IMR-90 (cell line): ENCODE results near the gene ZNF408. TPM values are rescaled to one million over a fixed set of nuclear protein-coding genes. Genes with fewer than 3 reads are reported as not detected.

Experiments used
- ATAC-seq: fragments of 200-7000 bp; cut with Tn5 transposase; 2 replicates; pipeline ENCODE4 v1.9.1; 2020; ENCODE audit warnings: low read depth, mild to moderate bottlenecking, moderate library complexity
- Bru-seq: library from RNA; stranded (reverse); fragments of 400-500 nt; gene quantifications from one replicate; lab custom pipeline; 2021; lab: Mats Ljungman, UMichigan
- BruChase-seq, 2 experiments: library from RNA; stranded (reverse); fragments of 400-500 nt; gene quantifications; one replicate each; lab custom pipeline; 2021; lab: Mats Ljungman, UMichigan
- BruUV-seq: library from RNA; stranded (reverse); fragments of 400-500 nt; replicated peaks from 2 replicates; lab custom pipeline; 2021; lab: Mats Ljungman, UMichigan
- CTCF ChIA-PET: fragments of 300-600 bp; formaldehyde crosslinking; extraction: SDS; loops from one replicate; lab custom pipeline; 2021; ENCODE audit warnings: antibody characterized with exemption; lab: Yijun Ruan, JAX
- POLR2A ChIA-PET: fragments of 300-600 bp; sonication (Branson Sonifier 250); formaldehyde crosslinking; loops from one replicate; lab custom pipeline; 2022; ENCODE audit warnings: antibody characterized with exemption; ENCODE audit not compliant: unreplicated experiment; lab: Charles Lee
- DNase-seq: peaks from one replicate; pipeline ENCODE4 v3.0.0; 2013
- H2AFZ ChIP-seq: replicated peaks from 2 replicates; pipeline ENCODE3; 2013; ENCODE audit warnings: low read length, mild to moderate bottlenecking; ENCODE audit not compliant: poor library complexity
- H2AK5ac ChIP-seq: 2 replicates; pipeline ENCODE4 v1.6.1; 2013; ENCODE audit warnings: low read depth, low read length, inconsistent platforms
- H2AK9ac ChIP-seq: replicated peaks from 2 replicates; pipeline ENCODE3; 2013; ENCODE audit warnings: mild to moderate bottlenecking, low read depth, low read length, moderate library complexity; ENCODE audit not compliant: poor library complexity
- H2BK120ac ChIP-seq: 2 replicates; pipeline ENCODE4 v1.6.1; 2013; ENCODE audit warnings: low read depth, low read length, inconsistent platforms
- H2BK15ac ChIP-seq: 3 replicates; pipeline ENCODE4 v1.6.1; 2013; ENCODE audit warnings: low read depth, low read length, inconsistent platforms
- H2BK20ac ChIP-seq: 2 replicates; pipeline ENCODE4 v1.6.1; 2013; ENCODE audit warnings: low read depth, mild to moderate bottlenecking, inconsistent platforms, low read length, moderate library complexity
- H2BK5ac ChIP-seq: 2 replicates; pipeline ENCODE4 v1.6.1; 2013; ENCODE audit warnings: mild to moderate bottlenecking, low read depth, low read length, inconsistent platforms; ENCODE audit not compliant: poor library complexity, severe bottlenecking
- H3K14ac ChIP-seq: replicated peaks from 2 replicates; pipeline ENCODE4 v1.6.1; 2013; ENCODE audit warnings: low read depth, low read length, inconsistent platforms
- H3K18ac ChIP-seq: 2 replicates; pipeline ENCODE4 v1.6.1; 2013; ENCODE audit warnings: low read depth, low read length, control low read depth
- H3K23ac ChIP-seq: 2 replicates; pipeline ENCODE4 v1.6.1; 2013; ENCODE audit warnings: low read depth, low read length, inconsistent platforms
- H3K27ac ChIP-seq: 2 replicates; pipeline ENCODE4 v1.5.1; 2013; ENCODE audit warnings: mild to moderate bottlenecking, control low read depth, low read length; ENCODE audit not compliant: insufficient read depth
- H3K27me3 ChIP-seq: 2 replicates; pipeline ENCODE4 v1.6.1; 2013; ENCODE audit warnings: low read length; ENCODE audit not compliant: control insufficient read depth, insufficient read depth
- H3K36me3 ChIP-seq: 2 replicates; pipeline ENCODE4 v1.6.1; 2013; ENCODE audit warnings: low read length, mixed read lengths; ENCODE audit not compliant: control insufficient read depth, insufficient read depth
- H3K4ac ChIP-seq: 2 replicates; pipeline ENCODE4 v1.6.1; 2013; ENCODE audit warnings: low read depth, low read length, inconsistent platforms
- H3K4me1 ChIP-seq: 2 replicates; pipeline ENCODE4 v1.6.1; 2013; ENCODE audit warnings: low read length, mixed read lengths; ENCODE audit not compliant: control insufficient read depth, insufficient read depth
- H3K4me2 ChIP-seq: 2 replicates; pipeline ENCODE4 v1.6.1; 2013; ENCODE audit warnings: low read depth, mild to moderate bottlenecking, control low read depth, low read length, moderate library complexity
- H3K4me3 ChIP-seq: 2 replicates; pipeline ENCODE4 v1.5.1; 2013; ENCODE audit warnings: low read depth, mild to moderate bottlenecking, control low read depth, low read length, moderate library complexity; ENCODE audit not compliant: insufficient read depth
- H3K56ac ChIP-seq: 2 replicates; pipeline ENCODE4 v1.6.1; 2013; ENCODE audit warnings: low read length, inconsistent platforms; ENCODE audit not compliant: insufficient read depth; ENCODE audit errors: extremely low read depth
- H3K79me1 ChIP-seq, 2 experiments: 2 replicates each; pipeline ENCODE4 v1.6.1; 2013; ENCODE audit warnings: low read length in 2 of 2, inconsistent platforms in 1 of 2, low read depth in 1 of 2
- H3K9ac ChIP-seq: 2 replicates; pipeline ENCODE4 v1.6.1; 2013; ENCODE audit warnings: low read depth, low read length, control low read depth
- H3K9me1 ChIP-seq: 2 replicates; pipeline ENCODE4 v1.6.1; 2013; ENCODE audit warnings: low read length, inconsistent platforms; ENCODE audit not compliant: insufficient read depth
- H3K9me3 ChIP-seq: 2 replicates; pipeline ENCODE4 v1.6.1; 2013; ENCODE audit warnings: low read length; ENCODE audit not compliant: control insufficient read depth, insufficient read depth
- H4K20me1 ChIP-seq: 2 replicates; pipeline ENCODE4 v1.6.1; 2013; ENCODE audit warnings: low read length, inconsistent platforms; ENCODE audit not compliant: insufficient read depth
- H4K5ac ChIP-seq: 2 replicates; pipeline ENCODE4 v1.6.1; 2013; ENCODE audit warnings: mild to moderate bottlenecking, low read depth, low read length, control low read depth
- H4K8ac ChIP-seq, 2 experiments: 2 replicates each; pipeline ENCODE4 v1.6.1; 2013; ENCODE audit warnings: low read depth in 2 of 2, low read length in 2 of 2, control low read depth in 1 of 2, inconsistent platforms in 1 of 2
- H4K91ac ChIP-seq: 2 replicates; pipeline ENCODE4 v1.6.1; 2013; ENCODE audit warnings: low read depth, low read length, inconsistent platforms; ENCODE audit not compliant: insufficient read depth
- BHLHE40 ChIP-seq: fragments of 150-350 bp; IDR thresholded peaks from 2 replicates; pipeline ENCODE4 v1.6.1; 2016; ENCODE audit warnings: mild to moderate bottlenecking, low read depth, low read length
- CEBPB ChIP-seq: IDR thresholded peaks from 2 replicates; pipeline ENCODE4 v1.6.1; 2012; ENCODE audit warnings: low read depth, low read length, improper control_type of control experiment
- CHD1 ChIP-seq: IDR thresholded peaks from 2 replicates; pipeline ENCODE4 v1.6.1; 2012; ENCODE audit warnings: low read depth, low read length, improper control_type of control experiment
- ELK1 ChIP-seq: fragments of 150-350 bp; IDR thresholded peaks from 2 replicates; pipeline ENCODE4 v1.6.1; 2016; ENCODE audit warnings: low read depth, mild to moderate bottlenecking, low read length, moderate library complexity, borderline replicate concordance
- MAFK ChIP-seq: IDR thresholded peaks from 2 replicates; pipeline ENCODE4 v1.6.1; 2012; ENCODE audit warnings: low read depth, low read length, improper control_type of control experiment
- MAZ ChIP-seq: IDR thresholded peaks from 2 replicates; pipeline ENCODE4 v1.6.1; 2012; ENCODE audit warnings: low read depth, mild to moderate bottlenecking, low read length, improper control_type of control experiment, moderate library complexity, borderline replicate concordance
- MXI1 ChIP-seq: IDR thresholded peaks from 2 replicates; pipeline ENCODE4 v1.6.1; 2012; ENCODE audit warnings: low read depth, mild to moderate bottlenecking, low read length, moderate library complexity, borderline replicate concordance
- POLR2A ChIP-seq: IDR thresholded peaks from 2 replicates; pipeline ENCODE4 v1.6.1; 2012; ENCODE audit warnings: mild to moderate bottlenecking, low read depth, low read length
- WGBS, 2 experiments: methylation state at CpG; one replicate each; pipeline versions ENCODE4 v1.1.5 to v1.1.7; 2013; ENCODE audit warnings: missing lambda C conversion rate in 2 of 2; ENCODE audit not compliant: insufficient read length in 1 of 2; ENCODE audit errors: extremely low coverage in 2 of 2; 5-methylcytosine and 5-hydroxymethylcytosine counted together
- dilution Hi-C: fragments of 300-500 bp; cut with HindIII; formaldehyde crosslinking; loops from one replicate; pipeline ENCODE4 v1.14.3; 2018; ENCODE audit warnings: low sequenced_read_pairs; ENCODE audit not compliant: unreplicated experiment
- in situ Hi-C: fragments of 300-500 bp; cut with MboI; formaldehyde crosslinking; loops from 3 replicates; pipeline ENCODE4 v1.14.3; 2019; ENCODE audit warnings: low sequenced_read_pairs, inconsistent platforms, mixed read lengths
- intact Hi-C: fragments of 100-400 bp; cut with micrococcal nuclease; formaldehyde crosslinking; loops from 2 replicates; pipeline ENCODE4 v1.10.0; 2022
- long read RNA-seq: library from polyadenylated mRNA; unstranded; transcript quantifications from one replicate; pipeline ENCODE4 v2.0.0, GENCODE V29; 2021; ENCODE audit not compliant: unreplicated experiment
- polyA plus RNA-seq, 3 experiments: library from polyadenylated mRNA; depleted of rRNA; stranded (reverse); fragments of >200 nt; gene quantifications; 2 replicates each; pipeline ENCODE4 v1.2.3, GENCODE V29; 2012; ENCODE audit warnings: low replicate concordance in 1 of 3
- total RNA-seq: library from RNA; depleted of rRNA; stranded (reverse); fragments of >200 nt; gene quantifications from 2 replicates; pipeline ENCODE4 v1.2.3, GENCODE V29; 2012; rRNA removed
- TF ChIP-seq, protein P1 (sequence below): conservative IDR thresholded peaks from 2 replicates; pipeline ENCODE4 v1.5.1; 2012; ENCODE audit warnings: mild to moderate bottlenecking, low read depth, low read length, improper control_type of control experiment
- TF ChIP-seq, protein P2 (sequence below): fragments of 150-350 bp; IDR thresholded peaks from 2 replicates; pipeline ENCODE4 v1.6.1; 2017; ENCODE audit warnings: mild to moderate bottlenecking, antibody characterized with exemption, low read length, low read depth

ZNF408 gene
- total RNA-seq (9.5 and 10.3 TPM in 2 replicates), polyA plus RNA-seq (2012; rRNA removed) (10.4 and 11.1 TPM in 2 replicates), Bru-seq, nascent RNA (percentile 75 among the genes with signal in this experiment), BruChase-seq, experiment 1, labeled RNA remaining after a 6-hour chase (percentile 55 among the genes with signal in this experiment), BruChase-seq, experiment 2, labeled RNA remaining after a 2-hour chase (percentile 51 among the genes with signal in this experiment)
- 5.4 and 8.6 TPM in 2 replicates for polyA plus RNA-seq (2012; cell fraction: cytosol; rRNA removed)
- polyA plus RNA-seq (2012; cell fraction: nucleus; rRNA removed; ENCODE audit: low replicate concordance) = 16.7 and 32.2 TPM in 2 replicates
- long read RNA-seq, transcript ZNF408-201 (5 exons, 2,442 nt) = major isoform, 12 of 15 reads
- long read RNA-seq, partial matches to known transcripts = 0 of 15 reads
- long read RNA-seq, other reads (novel, unspliced or antisense) = 3 of 15 reads

DNA sequence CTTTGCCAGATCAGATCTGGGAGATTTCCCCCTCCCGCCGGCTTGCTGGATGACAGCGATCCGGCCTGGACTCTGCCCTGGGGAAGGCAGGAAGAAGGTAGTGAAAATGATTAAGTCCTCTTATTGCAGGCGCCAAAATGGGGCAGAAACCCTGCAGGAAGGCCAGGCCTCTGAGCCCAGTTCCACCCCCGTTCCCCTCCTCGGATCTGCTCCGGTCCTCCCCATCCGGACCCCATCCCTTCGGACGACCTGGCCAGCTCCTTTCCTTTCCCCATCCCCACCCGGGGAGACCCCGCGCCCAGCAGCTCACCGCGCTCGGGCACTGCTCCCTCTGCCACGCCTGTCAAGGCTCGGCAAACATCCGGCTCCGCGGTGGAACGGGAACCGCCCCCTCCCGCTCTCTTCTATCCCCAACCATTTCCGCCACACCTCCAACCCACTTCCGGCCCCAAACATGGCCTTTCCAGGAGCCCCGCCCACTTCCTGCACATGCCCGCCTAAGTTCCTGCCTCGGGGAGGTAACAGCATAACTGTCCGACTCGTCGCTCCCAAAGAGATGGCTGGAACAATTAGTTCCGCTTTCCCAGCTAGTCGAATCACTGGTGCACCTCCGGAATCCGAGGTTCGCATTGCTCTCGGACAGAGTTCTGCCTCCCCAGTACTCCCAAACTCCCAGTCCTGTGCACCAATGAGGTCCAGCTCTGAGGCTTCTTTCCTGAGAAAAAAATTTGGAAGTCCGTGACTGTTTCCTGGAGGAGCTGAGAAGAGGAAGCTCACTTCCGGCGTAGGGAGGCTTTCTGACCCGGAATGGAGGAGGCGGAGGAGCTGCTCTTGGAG lies at the start of gene ZNF408, which contains the start of gene ARHGAP1:
Gene ZNF408 (plus strand): TSS at position 791 of the 837 bp plus-strand sequence. CDS start 17 bp downstream, at position 808.
Gene ARHGAP1 (minus strand): TSS at position 379 of the 837 bp plus-strand sequence. CDS start 4,512 bp downstream, outside the sequence.
- Histone ChIP-seq H4K5ac (peak within 1 kb of the TSS; percentile 96), H3K27ac (peak within 1 kb of the TSS; percentile 98), H3K4me1 (peaks cover 11% of the 10 kb centered on the region), H2BK120ac (peak within 1 kb of the TSS; percentile 96), H3K4me3 (peak within 1 kb of the TSS; percentile 91), H3K36me3 (peaks cover 40% of the 10 kb centered on the region), H2AK9ac (peak within 1 kb of the TSS; percentile 99), H3K4me2 (peak within 1 kb of the TSS; percentile 96), H3K9me1 (peaks cover 12% of the 10 kb centered on the region; the same call in 1 of the 2 replicates), H3K9me3 (no peaks in the 10 kb centered on the region), H3K27me3 (no peaks in the 10 kb centered on the region), H3K18ac (peak within 1 kb of the TSS; percentile 94), H2BK20ac (peak within 1 kb of the TSS; percentile 83; the same call in 1 of the 2 replicates), H4K8ac (peak within 1 kb of the TSS; percentile 90 to 99), H3K23ac (peak within 1 kb of the TSS; percentile 94), H2BK15ac (peak within 1 kb of the TSS; percentile 82; the same call in 1 of the 3 replicates), H2AFZ (peak within 1 kb of the TSS; percentile 96), H4K91ac (peak within 1 kb of the TSS; percentile 98), H3K4ac (peak within 1 kb of the TSS; percentile 97), H3K14ac (peak within 1 kb of the TSS; percentile 99), H2AK5ac (peak within 1 kb of the TSS; percentile 94), H4K20me1 (peaks cover 8% of the 10 kb centered on the region; the same call in 1 of the 2 replicates), H3K9ac (peak within 1 kb of the TSS; percentile 98), H2BK5ac (peak within 1 kb of the TSS; percentile 95), H3K79me1 (peaks cover 25 to 79% of the 10 kb centered on the region in 2 experiments; a peak in 3 of 4 replicates), H3K56ac (peak within 1 kb of the TSS; percentile 99)
- ChIA-PET POLR2A (interaction anchor here (0.6 to 1.3 kb wide), 5 partner anchors 10 to 409 kb away, joined by 3 to 5 read pairs (median 3); no protein-coding TSS in a partner anchor), CTCF (interaction anchor here (0.6 kb wide), 1 partner anchor 352 kb away, joined by 3 read pairs; no protein-coding TSS in a partner anchor)
- dilution Hi-C loops (no loop called here), in situ Hi-C loops (no loop called here), intact Hi-C loops (no loop called here)
- TF ChIP-seq, protein P1, sequence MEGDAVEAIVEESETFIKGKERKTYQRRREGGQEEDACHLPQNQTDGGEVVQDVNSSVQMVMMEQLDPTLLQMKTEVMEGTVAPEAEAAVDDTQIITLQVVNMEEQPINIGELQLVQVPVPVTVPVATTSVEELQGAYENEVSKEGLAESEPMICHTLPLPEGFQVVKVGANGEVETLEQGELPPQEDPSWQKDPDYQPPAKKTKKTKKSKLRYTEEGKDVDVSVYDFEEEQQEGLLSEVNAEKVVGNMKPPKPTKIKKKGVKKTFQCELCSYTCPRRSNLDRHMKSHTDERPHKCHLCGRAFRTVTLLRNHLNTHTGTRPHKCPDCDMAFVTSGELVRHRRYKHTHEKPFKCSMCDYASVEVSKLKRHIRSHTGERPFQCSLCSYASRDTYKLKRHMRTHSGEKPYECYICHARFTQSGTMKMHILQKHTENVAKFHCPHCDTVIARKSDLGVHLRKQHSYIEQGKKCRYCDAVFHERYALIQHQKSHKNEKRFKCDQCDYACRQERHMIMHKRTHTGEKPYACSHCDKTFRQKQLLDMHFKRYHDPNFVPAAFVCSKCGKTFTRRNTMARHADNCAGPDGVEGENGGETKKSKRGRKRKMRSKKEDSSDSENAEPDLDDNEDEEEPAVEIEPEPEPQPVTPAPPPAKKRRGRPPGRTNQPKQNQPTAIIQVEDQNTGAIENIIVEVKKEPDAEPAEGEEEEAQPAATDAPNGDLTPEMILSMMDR = no peak
- 0 out of 2 replicates have a peak, but pooled peaks have one; percentile 46 for TF ChIP-seq CHD1
- peak; percentile 95 for TF ChIP-seq POLR2A
- peak; percentile 60 for TF ChIP-seq BHLHE40
- TF ChIP-seq CEBPB = no peak
- peak; percentile 76; the same call in 1 of the 2 replicates for TF ChIP-seq MAZ
- TF ChIP-seq ELK1 = peak; percentile 98
- TF ChIP-seq MXI1 = peak; percentile 98
- TF ChIP-seq, protein P2, sequence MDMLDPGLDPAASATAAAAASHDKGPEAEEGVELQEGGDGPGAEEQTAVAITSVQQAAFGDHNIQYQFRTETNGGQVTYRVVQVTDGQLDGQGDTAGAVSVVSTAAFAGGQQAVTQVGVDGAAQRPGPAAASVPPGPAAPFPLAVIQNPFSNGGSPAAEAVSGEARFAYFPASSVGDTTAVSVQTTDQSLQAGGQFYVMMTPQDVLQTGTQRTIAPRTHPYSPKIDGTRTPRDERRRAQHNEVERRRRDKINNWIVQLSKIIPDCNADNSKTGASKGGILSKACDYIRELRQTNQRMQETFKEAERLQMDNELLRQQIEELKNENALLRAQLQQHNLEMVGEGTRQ = peak; percentile 77
- no peak for TF ChIP-seq MAFK
- BruUV-seq = no TSS peak
- peak; percentile 98 for DNase-seq
- peak; percentile 93 for ATAC-seq
- WGBS, 2 experiments = 0% methylated on average over 20 of the region's 44 CpGs; no CpG with 5 or more reads in 1 of the 2 experiments
